H1 (cell line): ENCODE measurements around the gene PTPRD. TPM values are rescaled to one million over a fixed set of nuclear protein-coding genes. Genes with fewer than 3 reads are reported as not detected.

Source experiments
- CTCF ChIA-PET: fragments of 300-600 bp; sonication (Branson Sonifier 250); formaldehyde crosslinking; loops from one replicate; lab custom pipeline; 2021; ENCODE audit not compliant: partially characterized antibody; lab: Charles Lee
- POLR2A ChIA-PET: fragments of 300-600 bp; sonication (Branson Sonifier 250); formaldehyde crosslinking; loops from one replicate; lab custom pipeline; 2021; ENCODE audit warnings: inconsistent platforms; ENCODE audit not compliant: partially characterized antibody; lab: Charles Lee
- DNase-seq, 2 experiments: peaks; one replicate each; pipeline versions ENCODE4 v3.0.0 to v3.0.0-alpha.2; 2010 to 2022; ENCODE audit warnings: low spot score in 2 of 2, low read depth in 1 of 2, mixed read lengths in 1 of 2
- FAIRE-seq: peaks from 2 replicates; lab custom pipeline; 2011; peaks lifted over from hg19 to GRCh38; lab: Jason Lieb, UNC
- H2AFZ ChIP-seq: 2 replicates; pipeline ENCODE4 v1.8.1; 2012; ENCODE audit warnings: low read length, inconsistent platforms
- H2AK5ac ChIP-seq: 2 replicates; pipeline ENCODE4 v1.6.1; 2013; ENCODE audit warnings: low read depth, low read length
- H2BK120ac ChIP-seq: replicated peaks from 2 replicates; pipeline ENCODE3; 2013; ENCODE audit warnings: low read depth, low read length, inconsistent platforms
- H2BK12ac ChIP-seq: 2 replicates; pipeline ENCODE4 v1.6.1; 2013; ENCODE audit warnings: low read depth, low read length
- H2BK15ac ChIP-seq: 2 replicates; pipeline ENCODE4 v1.6.1; 2013; ENCODE audit warnings: low read length
- H2BK20ac ChIP-seq: 2 replicates; pipeline ENCODE4 v1.6.1; 2013; ENCODE audit warnings: low read length
- H2BK5ac ChIP-seq: 2 replicates; pipeline ENCODE4 v1.6.1; 2013; ENCODE audit warnings: low read depth, low read length
- H3K14ac ChIP-seq: 2 replicates; pipeline ENCODE4 v1.6.1; 2013; ENCODE audit warnings: inconsistent platforms; ENCODE audit not compliant: insufficient read length
- H3K18ac ChIP-seq: 2 replicates; pipeline ENCODE4 v1.6.1; 2013; ENCODE audit warnings: low read length; ENCODE audit errors: extremely low read depth
- H3K23ac ChIP-seq: 2 replicates; pipeline ENCODE4 v1.6.1; 2013; ENCODE audit warnings: inconsistent platforms; ENCODE audit not compliant: insufficient read length
- H3K23me2 ChIP-seq: 2 replicates; pipeline ENCODE4 v1.6.1; 2013; ENCODE audit warnings: low read depth, low read length
- H3K27ac ChIP-seq: 2 replicates; pipeline ENCODE4 v1.6.1; 2011; ENCODE audit warnings: low read depth, low read length, inconsistent platforms
- H3K27me3 ChIP-seq, 4 experiments: replicated peaks in 1 of 4; 1 replicate in 1 of 4; 2 replicates in 3 of 4; pipeline versions ENCODE4 v1.6.1 to v1.8.1; 2011 to 2013; ENCODE audit warnings: low read length in 3 of 4, mild to moderate bottlenecking in 3 of 4, inconsistent platforms in 2 of 4, mixed read lengths in 2 of 4, moderate library complexity in 1 of 4; ENCODE audit not compliant: control insufficient read depth in 3 of 4, insufficient read depth in 3 of 4; ENCODE audit errors: extremely low read depth in 1 of 4
- H3K36me3 ChIP-seq, 4 experiments: 2 replicates each; pipeline versions ENCODE4 v1.6.1 to v1.8.1; 2011 to 2013; ENCODE audit warnings: mild to moderate bottlenecking in 4 of 4, low read length in 3 of 4, moderate library complexity in 2 of 4, control low read depth in 1 of 4, inconsistent platforms in 1 of 4; ENCODE audit not compliant: insufficient read depth in 4 of 4, control insufficient read depth in 2 of 4
- H3K4ac ChIP-seq: replicated peaks from 2 replicates; pipeline ENCODE3; 2013; ENCODE audit warnings: low read length, low read depth, mixed read lengths, inconsistent platforms; ENCODE audit not compliant: insufficient read length
- H3K4me1 ChIP-seq, 4 experiments: replicated peaks in 1 of 4; 1 replicate in 1 of 4; 2 replicates in 3 of 4; pipeline versions ENCODE4 v1.6.1 to v1.8.1; 2011 to 2013; ENCODE audit warnings: low read length in 3 of 4, inconsistent platforms in 2 of 4, mixed read lengths in 1 of 4; ENCODE audit not compliant: insufficient read depth in 4 of 4, control insufficient read depth in 3 of 4
- H3K4me2 ChIP-seq, 2 experiments: 2 replicates each; pipeline versions ENCODE4 v1.6.1 to v1.8.1; 2011 to 2013; ENCODE audit warnings: low read depth in 2 of 2, low read length in 2 of 2, control low read depth in 1 of 2, inconsistent platforms in 1 of 2, mild to moderate bottlenecking in 1 of 2; ENCODE audit not compliant: insufficient read depth in 1 of 2
- H3K4me3 ChIP-seq, 4 experiments: fragments of 200-600, 300-600 bp in 1 of 4; sonication (generic), shearing (Covaris generic), sonication (Bioruptor Twin) in 1 of 4; 2 replicates each; pipeline versions ENCODE4 v1.5.1 to v1.8.1; 2011 to 2016; ENCODE audit warnings: low read length in 4 of 4, low read depth in 3 of 4, control low read depth in 2 of 4, inconsistent platforms in 2 of 4, mild to moderate bottlenecking in 2 of 4, mixed read lengths in 1 of 4, moderate library complexity in 1 of 4; ENCODE audit not compliant: insufficient read depth in 2 of 4; ENCODE audit errors: extremely low read depth in 1 of 4
- H3K56ac ChIP-seq: replicated peaks from 2 replicates; pipeline ENCODE3; 2013; ENCODE audit warnings: low read depth, mild to moderate bottlenecking, mixed read lengths, low read length, inconsistent platforms; ENCODE audit not compliant: insufficient read length
- H3K79me1 ChIP-seq: 2 replicates; pipeline ENCODE4 v1.6.1; 2013; ENCODE audit warnings: low read depth, low read length, control low read depth
- H3K79me2 ChIP-seq, 2 experiments: 2 replicates each; pipeline versions ENCODE4 v1.6.1 to v1.8.1; 2012 to 2013; ENCODE audit warnings: low read length in 2 of 2, mild to moderate bottlenecking in 2 of 2, inconsistent platforms in 1 of 2; ENCODE audit not compliant: insufficient read depth in 2 of 2, control insufficient read depth in 1 of 2
- H3K9ac ChIP-seq, 4 experiments: replicated peaks in 1 of 4; 1 replicate in 1 of 4; 2 replicates in 3 of 4; pipeline versions ENCODE4 v1.6.1 to v1.8.1; 2011 to 2013; ENCODE audit warnings: low read depth in 3 of 4, low read length in 3 of 4, control low read depth in 2 of 4, mild to moderate bottlenecking in 2 of 4, moderate library complexity in 2 of 4, inconsistent platforms in 1 of 4; ENCODE audit errors: extremely low read depth in 1 of 4
- H3K9me3 ChIP-seq, 2 experiments: 2 replicates each; pipeline versions ENCODE4 v1.6.1 to v1.8.1; 2012 to 2013; ENCODE audit warnings: mild to moderate bottlenecking in 2 of 2, moderate library complexity in 2 of 2, control low read depth in 1 of 2, inconsistent platforms in 1 of 2, low read depth in 1 of 2, low read length in 1 of 2, mixed read lengths in 1 of 2; ENCODE audit not compliant: insufficient read depth in 2 of 2
- H4K20me1 ChIP-seq, 2 experiments: replicated peaks in 1 of 2; 2 replicates each; pipeline versions ENCODE3 to v1.8.1; 2011 to 2013; ENCODE audit warnings: inconsistent platforms in 2 of 2, low read length in 2 of 2, mild to moderate bottlenecking in 1 of 2; ENCODE audit not compliant: insufficient read depth in 2 of 2, control insufficient read depth in 1 of 2
- H4K5ac ChIP-seq: 2 replicates; pipeline ENCODE4 v1.6.1; 2013; ENCODE audit warnings: low read length, low read depth, mixed read lengths, inconsistent platforms; ENCODE audit not compliant: insufficient read length
- H4K8ac ChIP-seq: 2 replicates; pipeline ENCODE4 v1.8.0; 2013; ENCODE audit warnings: mild to moderate bottlenecking, moderate library complexity, low read length, inconsistent platforms; ENCODE audit not compliant: insufficient read depth; ENCODE audit errors: extremely low read depth
- H4K91ac ChIP-seq: replicated peaks from 2 replicates; pipeline ENCODE3; 2013; ENCODE audit warnings: low read length, mixed read lengths, inconsistent platforms; ENCODE audit not compliant: insufficient read length
- FOSL1 ChIP-seq: IDR thresholded peaks from 2 replicates; pipeline ENCODE4 v1.6.1; 2011; ENCODE audit warnings: mild to moderate bottlenecking, low read depth, low read length, moderate library complexity; ENCODE audit not compliant: insufficient read depth
- RAD21 ChIP-seq, 2 experiments: IDR thresholded peaks in 1 of 2; conservative IDR thresholded peaks in 1 of 2; 2 replicates each; pipeline ENCODE4 v1.6.1; 2011; ENCODE audit warnings: low read depth in 2 of 2, low read length in 2 of 2, improper control_type of control experiment in 1 of 2, inconsistent platforms in 1 of 2, mild to moderate bottlenecking in 1 of 2, moderate library complexity in 1 of 2
- WGBS, 2 experiments: shearing (Covaris generic) in 1 of 2; methylation state at CpG; one replicate each; pipeline versions ENCODE4 v1.1.6 to v1.1.7; 2013 to 2015; ENCODE audit warnings: low lambda C conversion rate in 2 of 2, mixed read lengths in 2 of 2, inconsistent platforms in 1 of 2, low coverage in 1 of 2, missing lambda C conversion rate in 1 of 2; ENCODE audit not compliant: insufficient replicate concordance in 2 of 2, insufficient coverage in 1 of 2, insufficient read length in 1 of 2; ENCODE audit errors: extremely low coverage in 1 of 2, missing lambda C conversion rate in 1 of 2; 5-methylcytosine and 5-hydroxymethylcytosine counted together
- polyA plus RNA-seq, 7 experiments: library from polyadenylated mRNA; depleted of rRNA in 3 of 7; stranded (reverse) in 5 of 7; unstranded in 2 of 7; fragments of >200 nt in 5 of 7; fragments of 200-250 nt in 2 of 7; gene quantifications; 1 replicate in 5 of 7; 2 replicates in 1 of 7; 4 replicates in 1 of 7; pipeline versions ENCODE4 v1.2.1 to v1.2.3, GENCODE V29; 2011 to 2013; ENCODE audit warnings: missing spikeins in 2 of 7, mixed read lengths in 2 of 7
- total RNA-seq: library from RNA; stranded (reverse); fragmentation: NEBNext Ultra II Directional; extraction: Animal tissue kit (Norgen Biotek cat#: 25700); gene quantifications from 2 replicates; pipeline ENCODE4 v1.2.1, GENCODE V29; 2021

PTPRD gene
- total and polyA plus RNA-seq, 2 of the 8 experiments (the other 6 are each of a cell fraction or from before 2014, with no cell fraction given), result 17.2 to 77.0 TPM

DNA sequence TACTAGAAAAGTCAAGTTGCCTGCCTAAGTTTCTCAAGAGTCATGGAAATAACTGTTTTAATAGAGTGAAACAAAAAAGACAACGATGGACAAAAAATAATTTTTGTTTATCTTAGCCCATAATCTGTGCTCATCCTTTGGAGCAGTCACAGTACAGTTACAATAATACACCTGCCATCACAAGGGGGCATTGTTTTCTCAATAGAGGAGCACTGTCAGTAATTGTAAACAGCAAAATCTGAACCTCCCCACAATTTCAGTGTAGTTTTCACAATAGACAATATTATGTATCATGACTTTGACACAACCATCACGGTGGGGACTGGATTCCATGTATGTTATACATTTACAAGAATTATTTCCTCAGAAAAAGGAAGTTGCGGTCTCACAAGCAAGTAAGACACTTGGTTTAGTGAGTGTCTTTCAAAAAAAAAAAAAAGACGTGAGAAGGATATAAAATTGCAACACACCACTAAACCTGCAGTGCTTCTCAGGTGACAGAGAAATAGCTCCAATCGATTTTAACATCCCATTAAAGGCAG is 586.3 kb downstream of the PTPRD start:
- no peak overlapping the region for H2AFZ ChIP-seq
- no peaks in the 10 kb centered on the region for H3K79me2 ChIP-seq
- H4K8ac ChIP-seq, result no peak overlapping the region
- H2BK12ac ChIP-seq, result no peak overlapping the region
- no peaks in the 10 kb centered on the region for H4K20me1 ChIP-seq
- no peak overlapping the region for H3K23ac ChIP-seq
- H3K4ac ChIP-seq, result no peak overlapping the region
- H4K91ac ChIP-seq, result no peak overlapping the region
- no peak overlapping the region for H2AK5ac ChIP-seq
- H3K27me3 ChIP-seq, result no peaks in the 10 kb centered on the region
- H3K9me3 ChIP-seq, result peaks cover 0 to 3% of the 10 kb centered on the region in 2 experiments; a peak in 1 of 4 replicates
- no peak overlapping the region for H3K56ac ChIP-seq
- WGBS, 2 experiments, result 89% methylated on average over 5 of the region's 5 CpGs; no CpG with 5 or more reads in 1 of the 2 experiments
- no peak overlapping the region for H2BK120ac ChIP-seq
- no peak overlapping the region for H4K5ac ChIP-seq
- TF ChIP-seq RAD21 (IDR thresholded peaks at IDR 0.05 in 1 of 2, conservative IDR thresholded peaks at IDR 0.05 in 1 of 2; ENCODE audit: low read depth in 2 of 2, low read length in 2 of 2), result peak in 1 of 2 experiments; percentile 23; a peak in 2 of 4 replicates
- no peak for TF ChIP-seq FOSL1
- no peak overlapping the region for H3K18ac ChIP-seq
- POLR2A ChIA-PET, result no interaction called here
- no peak overlapping the region for H3K14ac ChIP-seq
- no peak overlapping the region for H2BK15ac ChIP-seq
- no peak for DNase-seq
- no peak overlapping the region for H2BK5ac ChIP-seq
- no peak overlapping the region for H3K9ac ChIP-seq
- no peaks in the 10 kb centered on the region for H3K36me3 ChIP-seq
- H3K23me2 ChIP-seq, result no peaks in the 10 kb centered on the region
- H3K4me3 ChIP-seq, result no peak overlapping the region
- CTCF ChIA-PET, result interaction anchor here (1.3 to 1.6 kb wide), 4 partner anchors 9 to 26 kb away, joined by 3 to 5 read pairs (median 4); no protein-coding TSS in a partner anchor
- FAIRE-seq, result no peak
- no peaks in the 10 kb centered on the region for H3K79me1 ChIP-seq
- no peak overlapping the region for H2BK20ac ChIP-seq
- no peaks in the 10 kb centered on the region for H3K4me1 ChIP-seq
- no peak overlapping the region for H3K4me2 ChIP-seq
- no peak overlapping the region for H3K27ac ChIP-seq
